Heart left ventricle (tissue), 13 donors: ENCODE results near the gene HTRA3.

Experiments
- CTCF ChIP-seq, 12 donors: fragments of 200-600 bp; sonication (generic) in 4 of 12; IDR thresholded peaks; one replicate each; pipeline versions ENCODE4 v1.5.0 to v1.8.0; 2018 to 2022; ENCODE audit warnings: antibody characterized with exemption in 12 of 12, mild to moderate bottlenecking in 5 of 12
- POLR2A ChIP-seq, 2 donors: fragments of 450-650 bp; IDR thresholded peaks; one replicate each; pipeline ENCODE4 v1.6.1; 2017; ENCODE audit warnings: antibody characterized with exemption in 2 of 2, mild to moderate bottlenecking in 2 of 2, moderate library complexity in 2 of 2
- donor health status: ischemic (EF 13 %, LVEDD 7.1; RV severe dilation, severe dysfunction).
- donor health status: DM: no; HTN: yes; CAD: no.
- donor health status: DM: no; HTN: no; CAD: no.
- donor health status: ischemic (EF 25% LVEDD 6.9; RV normal size, moderate dysfunction).
- donor health status: ischemic (EF 25% LVEDD 5.7; RV mildly dilated, moderate dysfunction).
- donor health status: ischemic (EF 35%, LVEDD 5.7; RV mildly dilated, moderate dysfunction).
- donor health status: nonischemic (EF 11% LVEDD 7.7; RV severe dilation, severe dysfunction).
- donor health status: DM: yes; HTN: yes; CAD: no.
- donor health status: PGD.
- donor health status: ischemic (EF 29% LVEDD 5.4; RV normal size, mild dysfunction).
- donor health status: nonischemic (EF 23%, LVEDD 6.1; RV moderate dilation, normal function).

GRCh38 chr4:8311101-8312068 lies 41.8 kb downstream of the HTRA3 start:
- TF ChIP-seq CTCF (IDR thresholded peaks at IDR 0.05), result no peak
- TF ChIP-seq POLR2A (IDR thresholded peaks at IDR 0.05), result no peak
